Upper lobe of left lung (tissue), 6 donors: ENCODE results near the gene ZNF593OS. TPM values are rescaled to one million over a fixed set of nuclear protein-coding genes. Genes with fewer than 3 reads are reported as not detected.

Experiments
- ATAC-seq, 2 donors: fragments of 200-7000 bp; cut with Tn5 transposase; one replicate each; pipeline ENCODE4 v1.9.1; 2022; ENCODE audit warnings: mild to moderate bottlenecking in 2 of 2, moderate library complexity in 2 of 2; ENCODE audit not compliant: low FRiP score in 2 of 2
- DNase-seq, 2 donors: peaks; one replicate each; pipeline ENCODE4 v3.0.0-alpha.2; 2019 to 2020
- H3K27ac ChIP-seq, 4 donors: fragments of 200-600 bp; sonication (generic); one replicate each; pipeline ENCODE4 v1.5.1; 2016 to 2019
- H3K27me3 ChIP-seq, 4 donors: fragments of 200-600 bp; sonication (generic); one replicate each; pipeline ENCODE4 v1.5.1; 2017 to 2019
- H3K36me3 ChIP-seq, 4 donors: fragments of 200-600 bp; sonication (generic); one replicate each; pipeline ENCODE4 v1.5.1; 2016 to 2019
- H3K4me1 ChIP-seq, 4 donors: fragments of 200-600 bp; sonication (generic); one replicate each; pipeline ENCODE4 v1.5.1; 2018 to 2019
- H3K4me3 ChIP-seq, 4 donors: fragments of 200-600 bp; sonication (generic); one replicate each; pipeline ENCODE4 v1.5.1; 2017 to 2019; ENCODE audit warnings: mild to moderate bottlenecking in 2 of 4, moderate library complexity in 1 of 4
- H3K9me3 ChIP-seq, 4 donors: fragments of 200-600 bp; sonication (generic); one replicate each; pipeline ENCODE4 v1.5.1; 2018 to 2019
- CTCF ChIP-seq, 6 experiments: fragments of 450-650 bp in 4 of 6; fragments of 200-600 bp in 2 of 6; sonication (generic) in 2 of 6; IDR thresholded peaks; one replicate each; pipeline ENCODE4 v1.5.1; 2016 to 2019; ENCODE audit warnings: antibody characterized with exemption in 6 of 6
- EP300 ChIP-seq, 4 donors: sonication (generic); formaldehyde crosslinking; IDR thresholded peaks; one replicate each; pipeline ENCODE4 v1.5.1; 2017; ENCODE audit warnings: antibody characterized with exemption in 4 of 4, control low read depth in 2 of 4
- POLR2A ChIP-seq, 4 donors: fragments of 450-650 bp; IDR thresholded peaks; one replicate each; pipeline ENCODE4 v1.5.1; 2016 to 2017; ENCODE audit warnings: antibody characterized with exemption in 4 of 4, mild to moderate bottlenecking in 2 of 4
- POLR2AphosphoS5 ChIP-seq, 2 donors: sonication (generic); formaldehyde crosslinking; IDR thresholded peaks; one replicate each; pipeline ENCODE4 v1.5.1; 2017; ENCODE audit warnings: antibody characterized with exemption in 2 of 2
- WGBS, 2 donors: methylation state at CpG; one replicate each; pipeline ENCODE4 v1.1.5; 2017 to 2018; 5-methylcytosine and 5-hydroxymethylcytosine counted together
- total RNA-seq, 6 donors: library from RNA; depleted of rRNA in 4 of 6; stranded (reverse); fragments of >200 nt in 4 of 6; gene quantifications; one replicate each; pipeline versions ENCODE4 v1.1.0 to v1.2.1, GENCODE V29; 2016 to 2021
- donor health status: DM: no; HTN: no; CAD: no; lungs with moderate emphysema.
- donor health status: DM: no; HTN: yes; CAD: no; lungs with severe emphysema.

Gene ZNF593OS
- total RNA-seq, 6 donors from 2014 or later: not detected

- TF ChIP-seq EP300 (IDR thresholded peaks at IDR 0.05) (no peak), CTCF (IDR thresholded peaks at IDR 0.05) (no peak), POLR2A (IDR thresholded peaks at IDR 0.05) (no peak), POLR2AphosphoS5 (IDR thresholded peaks at IDR 0.05) (no peak)
- Histone ChIP-seq H3K4me1 (peaks cover 31 to 37% (median 35%) of the 10 kb centered on the region in 4 donors), H3K4me3 (peak overlapping the region in 2 of 4 donors; percentile 45 to 62), H3K36me3 (no peaks in the 10 kb centered on the region), H3K27me3 (peaks cover 0 to 3% (median 0%) of the 10 kb centered on the region in 4 donors), H3K27ac (peak overlapping the region in 3 of 4 donors; percentile 55 to 83 (median 81)), H3K9me3 (no peaks in the 10 kb centered on the region)
- DNase-seq (no peak), ATAC-seq (no peak)
- 62 to 87% methylated on average over 2 to 5 of the region's 5 CpGs for WGBS, 2 donors
Measured at GRCh38 chr1:26158271-26158907, 13.2 kb downstream of the ZNF593OS start.

DNA sequence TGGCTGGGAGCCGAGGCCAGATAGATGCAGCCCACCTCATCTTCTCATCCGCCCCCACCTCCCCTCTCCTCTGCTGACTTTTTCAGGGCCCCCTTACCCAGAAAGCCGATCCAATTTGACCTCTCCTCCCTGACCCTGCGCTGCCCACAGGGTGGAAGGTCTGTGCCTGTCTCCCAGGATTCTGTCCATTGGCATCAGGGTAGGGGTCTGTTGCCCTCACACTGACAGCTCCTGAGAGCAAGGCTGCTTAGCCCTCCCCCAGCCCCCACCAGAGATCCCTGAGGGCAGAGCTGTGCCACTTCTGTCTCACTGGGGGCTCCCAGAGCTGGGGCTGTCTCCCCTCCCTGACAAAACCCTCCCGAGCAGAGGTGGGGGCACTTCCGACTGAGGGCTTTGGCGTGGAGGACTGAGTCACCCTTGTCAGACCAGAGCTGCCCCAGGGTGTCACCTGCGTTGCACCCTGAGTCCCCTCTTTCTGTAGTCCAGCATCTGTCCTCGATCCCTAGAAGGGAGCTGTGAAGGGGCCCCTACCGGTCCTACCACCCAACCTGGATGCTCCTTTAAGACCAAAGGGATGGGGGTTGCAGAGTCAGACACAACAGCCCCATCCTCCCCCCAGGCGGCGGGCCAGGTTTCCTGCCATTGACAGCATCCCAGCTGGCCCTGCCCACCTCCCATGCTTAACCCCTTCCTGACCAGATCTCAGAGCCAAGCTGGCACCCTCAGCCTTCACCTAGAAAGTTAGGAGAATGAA is 15.2 kb downstream of the ZNF593OS start:
- DNase-seq (peak in 1 of 2 donors; percentile 35), ATAC-seq (no peak)
- Histone ChIP-seq H3K36me3 (no peaks in the 10 kb centered on the region), H3K4me1 (peaks cover 23 to 25% (median 24%) of the 10 kb centered on the region in 4 donors), H3K27ac (peak overlapping the region; percentile 46 to 83 (median 78)), H3K4me3 (peak overlapping the region in 3 of 4 donors; percentile 12 to 33 (median 13)), H3K27me3 (peaks cover 0 to 3% (median 0%) of the 10 kb centered on the region in 4 donors), H3K9me3 (no peaks in the 10 kb centered on the region)
- TF ChIP-seq POLR2AphosphoS5 (IDR thresholded peaks at IDR 0.05) (peak; percentile 9 to 41), POLR2A (IDR thresholded peaks at IDR 0.05) (no peak)
- 32 to 40% methylated on average over 6 to 12 of the region's 12 CpGs for WGBS, 2 donors

DNA sequence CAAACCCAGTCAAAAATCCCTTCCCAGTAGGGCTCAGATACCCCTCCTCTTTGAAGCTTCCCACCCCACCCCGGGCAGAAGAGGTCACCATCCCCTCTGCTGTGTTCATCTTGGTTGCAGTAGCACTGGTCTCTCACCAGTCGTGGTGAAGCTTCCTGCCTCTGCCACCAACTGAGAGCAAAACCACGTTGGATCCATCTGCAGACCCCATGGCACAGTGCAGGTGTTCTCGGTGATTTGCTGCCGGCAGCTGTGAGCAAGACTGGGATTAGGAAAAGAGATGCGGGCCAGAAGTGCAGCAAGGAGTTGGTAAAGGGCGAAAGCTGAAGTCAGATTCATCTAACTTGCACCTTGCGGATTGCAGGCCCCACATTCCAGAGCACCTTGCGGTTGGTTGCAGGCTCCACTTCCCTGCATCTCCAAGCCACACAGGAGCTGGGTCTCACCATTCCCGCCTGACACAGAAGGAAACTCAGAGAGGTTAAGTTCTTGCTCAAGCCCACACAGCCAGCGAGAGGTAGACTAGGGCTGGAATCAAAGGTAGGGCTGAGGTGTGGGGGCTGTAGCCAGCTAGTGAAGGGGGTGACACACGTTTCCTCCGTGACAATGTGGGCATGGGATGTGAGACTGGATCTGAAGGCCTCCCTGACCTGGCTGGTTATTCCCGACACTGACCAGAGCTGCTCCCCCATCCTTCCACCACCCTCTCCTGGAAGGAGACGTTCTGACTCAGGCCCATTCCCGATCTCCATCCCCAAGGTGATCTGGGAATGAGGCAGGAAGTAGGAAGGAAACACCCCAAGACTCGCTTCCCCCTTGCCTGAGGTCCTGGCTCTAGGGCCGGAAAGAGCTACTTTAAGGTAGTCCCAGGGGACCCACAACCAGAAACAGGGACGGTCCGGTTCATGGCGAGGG is 16.0 kb downstream of the ZNF593OS start:
- DNase-seq: no peak
- Histone ChIP-seq H3K27ac (peak overlapping the region; percentile 48 to 83 (median 78)), H3K27me3 (no peaks in the 10 kb centered on the region), H3K9me3 (no peaks in the 10 kb centered on the region), H3K4me1 (peaks cover 14 to 20% (median 17%) of the 10 kb centered on the region in 4 donors), H3K36me3 (no peaks in the 10 kb centered on the region), H3K4me3 (peak overlapping the region in 3 of 4 donors; percentile 12 to 33 (median 13))
- peak in 1 of 2 donors; percentile 8 for ATAC-seq
- no peak for TF ChIP-seq POLR2A (IDR thresholded peaks at IDR 0.05)
- TF ChIP-seq CTCF (IDR thresholded peaks at IDR 0.05): no peak
- TF ChIP-seq EP300 (IDR thresholded peaks at IDR 0.05): peak in 2 of 4 donors; percentile 62 to 89
- peak; percentile 26 to 89 for TF ChIP-seq POLR2AphosphoS5 (IDR thresholded peaks at IDR 0.05)
- 62 to 65% methylated on average over 17 to 21 of the region's 21 CpGs for WGBS, 2 donors

DNA sequence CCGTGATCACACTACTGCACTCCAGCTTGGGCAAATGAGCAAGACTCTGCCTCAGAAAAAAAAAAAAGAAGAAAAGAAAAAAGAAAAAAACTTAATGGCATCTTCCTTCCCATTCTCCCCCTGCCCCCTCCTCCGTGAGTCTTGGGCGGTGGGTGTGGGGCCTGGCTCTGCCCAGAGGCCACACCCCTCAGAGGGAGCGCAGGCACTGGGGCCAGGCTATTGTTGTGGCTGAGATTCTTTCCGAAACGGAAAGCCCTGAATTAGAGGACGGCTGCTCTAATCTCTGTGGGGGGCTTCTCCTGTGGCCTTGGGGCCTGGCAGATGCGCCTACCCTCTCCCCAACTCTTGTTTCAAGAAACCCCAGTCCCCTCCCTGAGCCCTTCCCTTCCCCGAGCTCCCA is 16.9 kb downstream of the ZNF593OS start:
- H3K9me3 ChIP-seq: no peaks in the 10 kb centered on the region
- no peak for TF ChIP-seq POLR2AphosphoS5 (IDR thresholded peaks at IDR 0.05)
- no peak for TF ChIP-seq EP300 (IDR thresholded peaks at IDR 0.05)
- TF ChIP-seq POLR2A (IDR thresholded peaks at IDR 0.05): no peak
- TF ChIP-seq CTCF (IDR thresholded peaks at IDR 0.05): no peak
- peak overlapping the region; percentile 46 to 83 (median 56) for H3K27ac ChIP-seq
- no peaks in the 10 kb centered on the region for H3K27me3 ChIP-seq
- DNase-seq (no peak), ATAC-seq (no peak)
- WGBS, 2 donors: 60 to 61% methylated on average over 9 of the region's 9 CpGs
- no peaks in the 10 kb centered on the region for H3K36me3 ChIP-seq
- no peak overlapping the region for H3K4me3 ChIP-seq
- H3K4me1 ChIP-seq: peaks cover 13 to 20% (median 17%) of the 10 kb centered on the region in 4 donors
